Measurements from ENCODE around the gene NIF3L1. TPM values are rescaled to one million over a fixed set of nuclear protein-coding genes. Genes with fewer than 3 reads are reported as not detected.

The NIF3L1 gene
- total and polyA plus RNA-seq, 2 of the 8 experiments (the other 6 are each of a cell fraction or from before 2014, with no cell fraction given), result 63.4 to 126 TPM

GRCh38 chr2:200860092-200860795, 28.9 kb upstream of the NIF3L1 start:
- Histone ChIP-seq H2BK5ac (ENCODE audit: low read depth, low read length) (no peak overlapping the region), H4K5ac (ENCODE audit: insufficient read length, low read depth, low read length) (no peak overlapping the region), H3K79me1 (ENCODE audit: low read depth, low read length) (no peaks in the 10 kb centered on the region; the same call in 1 of the 2 replicates), H3K18ac (ENCODE audit: extremely low read depth, low read length) (no peak overlapping the region), H3K4ac (replicated peaks; ENCODE audit: insufficient read length, low read depth, low read length) (no peak overlapping the region), H2BK15ac (ENCODE audit: low read length) (no peak overlapping the region), H3K14ac (ENCODE audit: insufficient read length) (no peak overlapping the region), H2AFZ (ENCODE audit: low read length) (no peak overlapping the region), H4K8ac (ENCODE audit: extremely low read depth, insufficient read depth, low read length) (peak overlapping the region; percentile 68; the same call in 1 of the 2 replicates), H3K27ac (ENCODE audit: low read depth, low read length) (no peak overlapping the region), H4K91ac (replicated peaks; ENCODE audit: insufficient read length, low read length) (no peak overlapping the region), H4K20me1 (replicated peaks in 1 of 2; ENCODE audit: control insufficient read depth in 1 of 2, insufficient read depth in 2 of 2, low read length in 2 of 2) (peaks cover 0 to 4% of the 10 kb centered on the region in 2 experiments), H3K79me2 (ENCODE audit: control insufficient read depth in 1 of 2, insufficient read depth in 2 of 2, low read length in 2 of 2) (peaks cover 21 to 49% of the 10 kb centered on the region in 2 experiments), H3K4me3 (ENCODE audit: extremely low read depth in 1 of 4, insufficient read depth in 2 of 4, low read depth in 3 of 4, low read length in 4 of 4) (no peak overlapping the region), H3K9ac (replicated peaks in 1 of 4; ENCODE audit: extremely low read depth in 1 of 4, low read depth in 3 of 4, low read length in 3 of 4) (no peak overlapping the region), H2BK20ac (ENCODE audit: low read length) (no peak overlapping the region), H3K27me3 (replicated peaks in 1 of 4; ENCODE audit: control insufficient read depth in 3 of 4, extremely low read depth in 1 of 4, insufficient read depth in 3 of 4, low read length in 3 of 4) (no peaks in the 10 kb centered on the region; a peak in 1 of 7 replicates), H2BK12ac (ENCODE audit: low read depth, low read length) (no peak overlapping the region), H3K9me3 (ENCODE audit: insufficient read depth in 2 of 2, low read depth in 1 of 2, low read length in 1 of 2) (no peaks in the 10 kb centered on the region), H2BK120ac (replicated peaks; ENCODE audit: low read depth, low read length) (no peak overlapping the region), H3K4me2 (ENCODE audit: insufficient read depth in 1 of 2, low read depth in 2 of 2, low read length in 2 of 2) (no peak overlapping the region), H3K23ac (ENCODE audit: insufficient read length) (no peak overlapping the region), H3K56ac (replicated peaks; ENCODE audit: insufficient read length, low read depth, low read length) (no peak overlapping the region), H2AK5ac (ENCODE audit: low read depth, low read length) (no peak overlapping the region), H3K23me2 (ENCODE audit: low read depth, low read length) (peaks cover 6% of the 10 kb centered on the region; the same call in 1 of the 2 replicates), H3K36me3 (ENCODE audit: control insufficient read depth in 2 of 4, insufficient read depth in 4 of 4, low read length in 3 of 4) (peaks cover 8 to 62% (median 42%) of the 10 kb centered on the region in 4 experiments), H3K4me1 (replicated peaks in 1 of 4; ENCODE audit: control insufficient read depth in 3 of 4, insufficient read depth in 4 of 4, low read length in 3 of 4) (peaks cover 0 to 5% (median 0%) of the 10 kb centered on the region in 4 experiments; a peak in 1 of 7 replicates)
- WGBS, 2 experiments (ENCODE audit: extremely low coverage in 1 of 2, insufficient coverage in 1 of 2, insufficient read length in 1 of 2, insufficient replicate concordance in 2 of 2, low coverage in 1 of 2, low lambda C conversion rate in 2 of 2, missing lambda C conversion rate in 1 of 2), result 87% methylated on average over 12 of the region's 12 CpGs; no CpG with 5 or more reads in 1 of the 2 experiments
- CTCF ChIA-PET (ENCODE audit: partially characterized antibody), result interaction anchor here (1.7 kb wide), 1 partner anchor 11 kb away, joined by 4 read pairs; no protein-coding TSS in a partner anchor
- DNase-seq (ENCODE audit: low read depth in 1 of 2, low spot score in 2 of 2) (no peak), FAIRE-seq (no peak)
- TF ChIP-seq KDM4A (IDR thresholded peaks at IDR 0.05; ENCODE audit: low read depth, low read length, severe bottlenecking), result no peak
- 0 out of 3 replicates have a peak, but pooled peaks of 1 of the 2 experiments have one; percentile 8 for TF ChIP-seq POLR2A (IDR thresholded peaks at IDR 0.05; ENCODE audit: control extremely low read depth in 1 of 2, low read depth in 2 of 2, low read length in 2 of 2)
- POLR2A ChIA-PET (ENCODE audit: partially characterized antibody), result interaction anchor here (0.9 to 1.9 kb wide), 2 partner anchors 11 to 16 kb away, joined by 5 to 7 read pairs; no protein-coding TSS in a partner anchor
